ENCODE results near the gene ACSL3.

The ACSL3 gene

GRCh38 chr2:222963641-222964040, 102.8 kb downstream of the ACSL3 start:
- no peak for TF ChIP-seq SUZ12 (IDR thresholded peaks at IDR 0.05; ENCODE audit: extremely low read depth, insufficient read depth, insufficient read length)
- no peak for TF ChIP-seq YY1 (IDR thresholded peaks at IDR 0.05; ENCODE audit: insufficient read depth, insufficient read length)
- no peak for TF ChIP-seq ZNF274 (IDR thresholded peaks at IDR 0.05; ENCODE audit: low read depth, low read length)
- Histone ChIP-seq H3K27me3 (ENCODE audit: insufficient read depth, insufficient read length) (no peaks in the 10 kb centered on the region), H3K9ac (ENCODE audit: insufficient read length, low read depth) (no peak overlapping the region), H3K4me3 (ENCODE audit: insufficient read length, low read depth) (no peak overlapping the region), H3K36me3 (ENCODE audit: insufficient read depth, insufficient read length, low read length) (no peaks in the 10 kb centered on the region), H3K9me3 (ENCODE audit: insufficient read depth, low read length) (peaks cover 46% of the 10 kb centered on the region; the same call in 1 of the 2 replicates), H3K4me1 (ENCODE audit: insufficient read depth, insufficient read length) (peaks cover 3% of the 10 kb centered on the region)
- DNase-seq (ENCODE audit: low read depth, low spot score), result no peak

DNA sequence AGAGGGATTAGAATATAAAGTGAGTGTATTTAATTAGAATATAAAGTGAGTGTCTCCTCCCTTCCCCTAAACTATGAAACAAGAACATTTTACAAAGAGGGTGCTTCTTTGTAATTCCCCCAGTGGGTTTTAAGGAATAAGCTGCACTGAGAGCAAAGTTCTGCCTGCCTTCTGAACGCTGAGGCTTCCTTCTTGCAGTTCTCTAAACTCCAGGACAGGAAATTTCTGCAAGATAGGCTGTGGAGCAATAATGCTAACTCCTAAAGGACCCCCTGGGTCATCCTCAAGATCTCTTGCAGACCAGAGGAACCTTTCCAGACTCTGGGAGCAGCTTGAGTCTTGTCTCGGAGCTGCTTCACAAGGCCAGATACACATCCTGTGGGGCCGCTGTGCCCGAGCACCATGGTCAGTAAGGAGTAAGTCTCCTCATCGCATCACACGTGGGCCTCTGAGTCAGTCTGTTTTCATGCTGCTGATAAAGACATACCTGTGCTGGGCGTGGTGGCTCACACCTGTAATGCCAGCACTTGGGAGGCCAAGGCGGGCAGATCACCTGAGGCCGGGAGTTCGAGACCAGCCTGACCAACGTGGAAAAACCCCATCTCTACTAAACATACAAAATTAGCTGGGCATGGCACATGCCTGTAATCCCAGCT, 103.7 kb downstream of the ACSL3 start:
- Histone ChIP-seq H3K36me3 (ENCODE audit: insufficient read depth, insufficient read length, low read length) (no peaks in the 10 kb centered on the region), H3K9ac (ENCODE audit: insufficient read length, low read depth) (no peak overlapping the region), H3K9me3 (ENCODE audit: insufficient read depth, low read length) (peaks cover 46% of the 10 kb centered on the region; the same call in 1 of the 2 replicates), H3K27me3 (ENCODE audit: insufficient read depth, insufficient read length) (no peaks in the 10 kb centered on the region), H3K4me3 (ENCODE audit: insufficient read length, low read depth) (no peak overlapping the region), H3K4me1 (ENCODE audit: insufficient read depth, insufficient read length) (peaks cover 3% of the 10 kb centered on the region)
- no peak for DNase-seq (ENCODE audit: low read depth, low spot score)
- TF ChIP-seq ZNF274 (IDR thresholded peaks at IDR 0.05; ENCODE audit: low read depth, low read length) (no peak), SUZ12 (IDR thresholded peaks at IDR 0.05; ENCODE audit: extremely low read depth, insufficient read depth, insufficient read length) (no peak), YY1 (IDR thresholded peaks at IDR 0.05; ENCODE audit: insufficient read depth, insufficient read length) (no peak)

DNA sequence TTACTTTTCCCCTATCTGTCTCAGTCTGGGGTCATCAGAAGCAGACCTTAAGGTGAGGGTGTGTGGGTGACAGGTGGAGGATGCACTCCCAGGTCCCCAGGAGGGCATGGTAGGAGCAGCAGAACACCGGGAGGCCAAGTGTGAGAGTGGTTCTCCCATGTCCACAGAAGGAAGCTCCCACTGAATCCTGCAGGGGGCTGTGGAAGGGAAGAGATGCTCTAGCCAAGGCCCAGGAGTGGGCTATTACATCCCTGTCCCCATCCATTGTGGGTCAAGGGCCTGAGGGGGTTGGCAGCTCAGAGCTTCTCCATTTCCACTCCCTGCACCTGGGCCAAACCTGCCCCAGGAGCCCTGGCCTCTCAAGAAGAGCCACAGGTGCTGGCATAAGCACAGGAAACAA, 104.7 kb downstream of the ACSL3 start:
- Histone ChIP-seq H3K36me3 (ENCODE audit: insufficient read depth, insufficient read length, low read length) (no peaks in the 10 kb centered on the region), H3K9me3 (ENCODE audit: insufficient read depth, low read length) (peaks cover 41% of the 10 kb centered on the region; the same call in 1 of the 2 replicates), H3K27me3 (ENCODE audit: insufficient read depth, insufficient read length) (no peaks in the 10 kb centered on the region), H3K4me3 (ENCODE audit: insufficient read length, low read depth) (no peak overlapping the region), H3K9ac (ENCODE audit: insufficient read length, low read depth) (no peak overlapping the region), H3K4me1 (ENCODE audit: insufficient read depth, insufficient read length) (no peaks in the 10 kb centered on the region)
- DNase-seq (ENCODE audit: low read depth, low spot score), result no peak
- no peak for TF ChIP-seq ZNF274 (IDR thresholded peaks at IDR 0.05; ENCODE audit: low read depth, low read length)

GRCh38 chr2:222968550-222969155, 107.8 kb downstream of the ACSL3 start:
- no peak overlapping the region for H3K4me3 ChIP-seq (ENCODE audit: insufficient read length, low read depth)
- no peak overlapping the region for H3K9ac ChIP-seq (ENCODE audit: insufficient read length, low read depth)
- DNase-seq (ENCODE audit: low read depth, low spot score), result no peak
- H3K36me3 ChIP-seq (ENCODE audit: insufficient read depth, insufficient read length, low read length), result no peaks in the 10 kb centered on the region
- H3K9me3 ChIP-seq (ENCODE audit: insufficient read depth, low read length), result peaks cover 10% of the 10 kb centered on the region; the same call in 1 of the 2 replicates
- H3K27me3 ChIP-seq (ENCODE audit: insufficient read depth, insufficient read length), result no peaks in the 10 kb centered on the region
- TF ChIP-seq ZNF274 (IDR thresholded peaks at IDR 0.05; ENCODE audit: low read depth, low read length) (no peak), SUZ12 (IDR thresholded peaks at IDR 0.05; ENCODE audit: extremely low read depth, insufficient read depth, insufficient read length) (no peak), YY1 (IDR thresholded peaks at IDR 0.05; ENCODE audit: insufficient read depth, insufficient read length) (no peak)
- no peaks in the 10 kb centered on the region for H3K4me1 ChIP-seq (ENCODE audit: insufficient read depth, insufficient read length)

DNA sequence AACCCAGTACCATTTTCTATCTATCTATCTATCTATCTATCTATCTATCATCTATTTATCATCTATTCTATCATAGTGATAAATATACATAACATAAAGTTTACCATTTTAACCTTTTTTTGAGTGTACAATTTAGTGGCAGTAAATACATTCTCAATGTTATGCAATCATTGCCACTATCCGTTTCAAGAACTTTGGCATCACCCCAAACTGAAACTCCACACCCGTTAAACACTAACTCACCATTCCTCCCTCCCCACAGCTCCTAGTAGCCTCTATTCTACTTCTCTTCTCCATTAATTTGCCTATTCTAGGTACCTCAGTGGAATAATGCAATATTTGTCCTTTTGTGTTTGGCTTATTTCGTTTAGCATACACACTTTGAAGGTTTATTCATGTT, 108.7 kb downstream of the ACSL3 start:
- H3K4me1 ChIP-seq (ENCODE audit: insufficient read depth, insufficient read length), result no peaks in the 10 kb centered on the region
- no peak for DNase-seq (ENCODE audit: low read depth, low spot score)
- TF ChIP-seq ZNF274 (IDR thresholded peaks at IDR 0.05; ENCODE audit: low read depth, low read length) (no peak), YY1 (IDR thresholded peaks at IDR 0.05; ENCODE audit: insufficient read depth, insufficient read length) (no peak)
- no peaks in the 10 kb centered on the region for H3K27me3 ChIP-seq (ENCODE audit: insufficient read depth, insufficient read length)
- no peak overlapping the region for H3K9ac ChIP-seq (ENCODE audit: insufficient read length, low read depth)
- H3K36me3 ChIP-seq (ENCODE audit: insufficient read depth, insufficient read length, low read length), result no peaks in the 10 kb centered on the region
- H3K9me3 ChIP-seq (ENCODE audit: insufficient read depth, low read length), result peaks cover 3% of the 10 kb centered on the region; the same call in 1 of the 2 replicates
- H3K4me3 ChIP-seq (ENCODE audit: insufficient read length, low read depth), result no peak overlapping the region

GRCh38 chr2:222972420-222972819, 111.6 kb downstream of the ACSL3 start:
- H3K36me3 ChIP-seq (ENCODE audit: insufficient read depth, insufficient read length, low read length), result no peaks in the 10 kb centered on the region
- no peaks in the 10 kb centered on the region for H3K9me3 ChIP-seq (ENCODE audit: insufficient read depth, low read length)
- H3K4me3 ChIP-seq (ENCODE audit: insufficient read length, low read depth), result no peak overlapping the region
- DNase-seq (ENCODE audit: low read depth, low spot score), result no peak
- H3K27me3 ChIP-seq (ENCODE audit: insufficient read depth, insufficient read length), result no peaks in the 10 kb centered on the region
- no peak overlapping the region for H3K9ac ChIP-seq (ENCODE audit: insufficient read length, low read depth)
- H3K4me1 ChIP-seq (ENCODE audit: insufficient read depth, insufficient read length), result no peaks in the 10 kb centered on the region
- no peak for TF ChIP-seq ZNF274 (IDR thresholded peaks at IDR 0.05; ENCODE audit: low read depth, low read length)
- TF ChIP-seq YY1 (IDR thresholded peaks at IDR 0.05; ENCODE audit: insufficient read depth, insufficient read length), result no peak
- no peak for TF ChIP-seq SUZ12 (IDR thresholded peaks at IDR 0.05; ENCODE audit: extremely low read depth, insufficient read depth, insufficient read length)

DNA sequence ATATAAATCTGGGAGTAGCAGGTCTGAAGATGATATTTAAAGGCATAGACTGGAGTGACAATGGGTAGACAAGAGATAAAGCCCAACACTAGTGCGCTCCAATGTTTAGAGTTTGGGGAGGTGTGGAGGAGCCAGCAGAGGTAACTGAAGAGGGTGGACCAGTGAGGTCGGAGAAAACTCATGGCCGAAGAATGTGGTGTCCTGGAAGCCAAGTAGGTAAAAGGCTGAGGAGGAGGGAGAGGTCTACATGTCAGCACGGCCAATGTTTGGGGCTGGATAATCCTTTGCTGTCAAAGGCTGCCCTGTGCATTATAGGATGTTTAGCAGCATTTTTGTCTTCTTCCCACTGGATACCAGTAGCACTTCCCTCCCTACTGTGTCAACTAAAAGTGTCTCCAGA, 112.4 kb downstream of the ACSL3 start:
- Histone ChIP-seq H3K9me3 (ENCODE audit: insufficient read depth, low read length) (no peaks in the 10 kb centered on the region), H3K9ac (ENCODE audit: insufficient read length, low read depth) (no peak overlapping the region), H3K36me3 (ENCODE audit: insufficient read depth, insufficient read length, low read length) (no peaks in the 10 kb centered on the region), H3K27me3 (ENCODE audit: insufficient read depth, insufficient read length) (no peaks in the 10 kb centered on the region), H3K4me3 (ENCODE audit: insufficient read length, low read depth) (no peak overlapping the region), H3K4me1 (ENCODE audit: insufficient read depth, insufficient read length) (no peaks in the 10 kb centered on the region)
- no peak for DNase-seq (ENCODE audit: low read depth, low spot score)
- TF ChIP-seq YY1 (IDR thresholded peaks at IDR 0.05; ENCODE audit: insufficient read depth, insufficient read length), result no peak
- TF ChIP-seq SUZ12 (IDR thresholded peaks at IDR 0.05; ENCODE audit: extremely low read depth, insufficient read depth, insufficient read length), result no peak
- TF ChIP-seq ZNF274 (IDR thresholded peaks at IDR 0.05; ENCODE audit: low read depth, low read length), result no peak

All from NT2/D1 (cell line).